HG03571 (cell line): ENCODE data around the gene NMU.
"Not testable (repeated sequence)": the region's sequence is repeated elsewhere in the genome, so short reads cannot be mapped to it uniquely, and the experiment has no call there.

Source experiments
- ATAC-seq: cut with Tn5 transposase; IDR thresholded peaks from one replicate; pipeline ENCODE4 v1.9.1; 2021; ENCODE audit not compliant: unreplicated experiment

NMU gene

GRCh38 chr4:55635741-55636655 is at the start of gene NMU:
Gene NMU (minus strand): TSS chr4:55636298. CDS start chr4:55636192, 106 bp downstream.
- ATAC-seq = no peak

- no peak for ATAC-seq
Observed at GRCh38 chr4:55684276-55684675, 48.2 kb upstream of the NMU start.

- ATAC-seq = not testable (repeated sequence)
Observed at GRCh38 chr4:55682797-55683196, 46.7 kb upstream of the NMU start.

GRCh38 chr4:55682295-55682694 is 46.2 kb upstream of the NMU start:
- no peak for ATAC-seq

DNA sequence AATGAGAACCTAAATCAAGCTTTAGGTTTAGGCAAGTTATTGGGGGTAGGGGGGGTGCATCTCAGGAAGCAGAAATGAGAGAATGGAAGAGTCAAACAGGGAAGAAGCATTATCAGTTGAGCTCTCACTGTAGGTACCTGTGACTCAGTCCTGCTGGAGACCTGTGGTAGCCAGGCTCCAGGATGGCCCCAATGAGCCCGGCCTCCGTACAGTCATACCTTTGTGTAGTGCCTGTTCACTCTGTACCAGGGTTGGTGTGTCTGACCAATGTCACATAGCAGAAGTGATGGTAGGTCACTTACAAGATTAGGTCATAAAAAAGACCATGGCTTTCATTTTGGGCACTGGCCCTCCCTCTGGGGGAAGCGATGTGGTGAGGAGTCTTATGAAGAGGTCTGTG is 45.3 kb upstream of the NMU start:
- ATAC-seq = no peak

- no peak for ATAC-seq
Observed at GRCh38 chr4:55675196-55675793, 39.2 kb upstream of the NMU start.

DNA sequence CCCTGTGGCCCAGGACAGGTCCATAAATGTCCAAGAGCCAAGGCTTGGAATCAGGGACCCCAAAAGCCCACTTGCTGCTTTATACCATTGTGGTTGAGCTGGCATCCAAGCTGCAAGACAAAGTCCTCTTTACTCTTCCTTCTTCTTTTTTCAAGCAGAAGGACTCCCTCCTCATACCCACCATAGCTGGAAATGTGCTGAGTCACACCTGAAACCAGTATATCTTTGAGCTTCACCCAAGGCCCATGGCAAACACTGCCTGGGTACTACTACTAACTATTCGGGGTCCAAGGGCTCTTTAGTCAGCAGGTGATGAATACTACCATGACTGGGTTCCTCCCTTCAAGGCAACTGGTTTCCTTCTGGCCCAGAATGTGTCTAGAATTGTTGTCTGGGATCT is 37.3 kb upstream of the NMU start:
- ATAC-seq = no peak

GRCh38 chr4:55671667-55672066 is 35.6 kb upstream of the NMU start:
- no peak for ATAC-seq

DNA sequence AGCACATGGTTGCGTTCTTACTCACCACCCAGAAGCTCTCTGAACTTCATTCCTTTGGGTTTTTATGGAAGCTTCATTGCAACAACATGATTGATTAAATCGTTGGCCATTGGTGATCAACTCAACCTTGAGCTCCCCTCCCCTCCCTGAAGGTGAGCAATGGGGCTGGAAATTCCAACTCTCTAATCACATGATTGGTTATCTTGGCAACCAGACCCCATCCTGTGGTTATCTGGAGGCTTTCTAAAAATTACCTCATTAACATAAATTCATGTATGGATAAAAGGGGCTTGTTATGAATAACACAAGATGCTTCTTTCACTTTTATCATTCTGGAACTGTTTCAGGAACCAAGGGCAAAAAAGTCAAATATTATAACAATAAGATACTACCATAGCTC is 34.6 kb upstream of the NMU start:
- no peak for ATAC-seq

- no peak for ATAC-seq
Observed at GRCh38 chr4:55668449-55668848, 32.4 kb upstream of the NMU start.

DNA sequence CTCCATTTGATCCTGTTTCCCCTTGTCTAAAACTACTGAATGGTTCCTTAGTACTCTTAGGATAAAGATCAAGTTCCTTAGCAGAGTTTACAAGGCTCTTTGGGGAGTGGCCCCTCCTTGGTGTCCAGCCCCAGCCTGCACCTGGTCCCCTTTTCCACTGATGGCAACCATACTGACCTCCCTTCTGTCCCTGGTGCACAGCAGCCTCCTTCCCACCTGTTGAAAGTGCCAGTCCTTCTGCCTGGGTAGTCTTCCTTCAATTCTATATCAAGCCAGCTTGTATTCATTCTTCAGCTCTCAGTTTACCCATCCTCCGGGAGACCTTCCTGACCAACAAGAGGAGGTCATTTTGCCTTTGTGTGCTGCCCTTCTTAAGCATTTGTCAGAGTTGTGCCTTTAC is 30.4 kb upstream of the NMU start:
- ATAC-seq = no peak

- ATAC-seq = no peak
Observed at GRCh38 chr4:55663145-55663544, 27.0 kb upstream of the NMU start.

GRCh38 chr4:55661398-55662056 is 25.4 kb upstream of the NMU start:
- no peak for ATAC-seq

- ATAC-seq = no peak
Observed at GRCh38 chr4:55658657-55659056, 22.6 kb upstream of the NMU start.

DNA sequence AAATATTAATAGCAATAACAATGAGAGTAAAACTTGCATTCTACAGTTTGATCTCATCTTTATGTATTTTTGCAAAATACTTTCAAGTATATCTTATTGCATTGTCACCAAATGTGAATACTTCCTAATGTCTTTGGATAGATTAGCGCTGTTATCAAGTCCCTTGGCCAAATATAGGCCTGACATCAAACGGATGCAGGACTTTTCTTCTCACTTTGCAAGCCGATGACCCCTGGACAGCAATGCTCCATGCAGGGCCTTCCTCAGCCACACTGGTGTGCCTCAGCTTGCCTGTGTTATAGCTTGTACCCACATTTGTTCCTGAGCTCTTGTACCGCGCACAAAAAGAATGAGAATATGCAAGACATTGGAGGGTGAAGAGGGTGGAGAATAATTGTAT is 18.0 kb upstream of the NMU start:
- no peak for ATAC-seq

- ATAC-seq = no peak
Observed at GRCh38 chr4:55650483-55650882, 14.4 kb upstream of the NMU start.

DNA sequence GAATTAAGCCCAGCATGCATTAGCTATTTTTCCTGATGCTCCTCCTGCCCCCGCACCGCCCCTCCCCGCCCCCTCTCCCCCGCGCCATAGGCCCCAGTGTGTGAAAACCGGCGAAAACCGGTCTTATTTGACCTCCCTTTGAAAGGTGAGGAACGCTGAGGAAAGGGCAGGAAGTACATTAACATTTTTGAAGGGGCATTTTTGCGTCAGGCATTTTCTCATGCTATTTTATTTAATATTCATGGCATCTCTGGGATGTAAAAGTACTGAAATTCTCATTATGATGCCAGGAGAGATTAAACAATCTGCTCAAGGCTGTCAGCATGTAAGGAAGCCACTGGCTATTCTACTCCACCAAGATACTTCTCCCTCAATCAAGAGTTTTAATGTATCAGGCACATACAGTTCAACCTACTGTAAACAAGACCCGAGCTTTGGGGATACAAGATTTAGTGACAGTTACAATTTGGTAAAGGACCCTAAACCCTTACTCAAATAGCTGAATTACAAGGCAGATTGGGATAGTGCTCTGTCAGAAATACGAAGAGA is 1.2 kb upstream of the NMU start:
- no peak for ATAC-seq

- ATAC-seq = no peak
Observed at GRCh38 chr4:55636656-55636999, 530 bp upstream of the NMU start.

GRCh38 chr4:55635282-55635681 is 816 bp downstream of the NMU start:
- ATAC-seq = no peak

- no peak for ATAC-seq
Observed at GRCh38 chr4:55634417-55635128, 1.5 kb downstream of the NMU start.

DNA sequence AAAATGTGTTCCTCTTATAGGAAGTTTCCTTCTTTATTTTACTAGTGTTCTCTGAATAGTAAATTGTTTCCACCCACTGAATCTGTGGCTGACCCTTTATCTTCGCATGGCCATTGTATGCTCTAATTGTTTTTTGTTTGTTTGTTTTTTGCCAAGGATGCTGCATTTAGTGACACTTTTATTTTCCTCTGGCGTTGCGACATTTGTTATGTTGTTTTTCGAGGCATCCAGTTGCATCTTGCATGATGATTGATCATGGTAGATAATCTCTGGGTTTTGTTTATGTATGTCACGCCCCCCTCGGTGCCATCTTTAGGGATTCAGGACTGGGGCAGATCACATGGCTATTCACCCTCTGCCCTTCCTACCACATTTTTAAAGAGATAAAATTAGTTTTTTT is 2.2 kb downstream of the NMU start:
- ATAC-seq = no peak
